Vagina (tissue), 2 donors: ENCODE data around the gene SECTM1.

ENCODE experiments used
- CTCF ChIP-seq, 3 experiments: fragments of 450-650 bp in 2 of 3; fragments of 200-600 bp in 1 of 3; sonication (generic) in 1 of 3; IDR thresholded peaks; one replicate each; pipeline ENCODE4 v1.5.1; 2017 to 2019; ENCODE audit warnings: antibody characterized with exemption in 3 of 3, mild to moderate bottlenecking in 2 of 3, moderate library complexity in 2 of 3
- POLR2A ChIP-seq, 2 donors: fragments of 450-650 bp; IDR thresholded peaks; one replicate each; pipeline ENCODE4 v1.6.1; 2017; ENCODE audit warnings: antibody characterized with exemption in 2 of 2, mild to moderate bottlenecking in 2 of 2, moderate library complexity in 2 of 2
- POLR2AphosphoS5 ChIP-seq, 2 donors: sonication (generic); formaldehyde crosslinking; IDR thresholded peaks; one replicate each; pipeline ENCODE4 v1.9.0; 2017; ENCODE audit warnings: antibody characterized with exemption in 2 of 2, mild to moderate bottlenecking in 2 of 2, low read depth in 1 of 2; ENCODE audit not compliant: insufficient read depth in 1 of 2

DNA sequence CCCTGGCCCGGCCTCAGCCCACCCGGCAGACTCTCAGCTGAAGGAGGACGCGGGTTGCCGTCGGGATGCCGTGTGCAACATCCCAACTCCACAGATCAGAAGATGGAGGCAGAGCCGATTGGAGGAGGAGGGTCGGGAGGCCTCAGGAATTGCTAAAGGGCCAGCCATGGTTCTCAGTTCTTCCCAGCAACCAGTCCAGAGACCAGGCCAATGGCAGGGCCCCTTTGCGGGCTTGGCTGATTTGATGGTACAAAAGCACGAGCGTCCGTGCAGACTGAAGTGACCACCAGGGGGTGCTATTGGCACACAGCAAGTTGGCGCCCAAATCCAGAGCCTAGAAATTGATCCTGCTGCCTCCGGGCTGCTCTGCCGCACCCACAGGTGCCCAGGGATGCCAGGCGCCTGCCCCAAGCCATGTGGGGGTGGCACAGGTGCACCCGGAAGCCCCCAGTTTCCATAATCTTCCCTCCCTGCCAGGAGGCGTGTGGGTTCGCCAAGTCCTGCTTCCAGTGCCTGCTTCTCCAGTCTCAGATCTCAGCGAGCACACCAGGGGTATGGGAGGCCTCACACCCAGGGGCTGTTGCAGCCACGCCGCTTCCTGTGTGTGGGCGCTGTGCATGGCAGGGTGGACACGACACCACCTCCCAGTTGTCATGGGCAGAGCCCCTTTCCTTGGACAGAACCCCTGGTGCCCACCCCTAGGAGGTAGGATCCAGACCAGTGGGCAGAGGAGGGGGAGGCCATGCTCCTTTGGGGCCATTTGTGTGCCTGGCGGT, 18.3 kb upstream of the SECTM1 start:
- TF ChIP-seq CTCF (IDR thresholded peaks at IDR 0.05) (peak; percentile 87 to 94 (median 88)), POLR2AphosphoS5 (IDR thresholded peaks at IDR 0.05; ENCODE audit: insufficient read depth in 1 of 2, low read depth in 1 of 2) (peak in 1 of 2 donors; percentile 41), POLR2A (IDR thresholded peaks at IDR 0.05) (no peak)
